ENCODE data around the gene ETV6. TPM values are rescaled to one million over a fixed set of nuclear protein-coding genes. Genes with fewer than 3 reads are reported as not detected.

ETV6 gene
- total RNA-seq, 3 donors from 2014 or later: 17.8 to 58.7 (median 45.2) TPM

- DNase-seq (ENCODE audit: low spot score in 2 of 2): no peak
- H3K27ac ChIP-seq: peak overlapping the region; percentile 97 to 100
- peak overlapping the region; percentile 85 to 90 (median 86) for H3K4me3 ChIP-seq
- TF ChIP-seq POLR2A (IDR thresholded peaks at IDR 0.05) (no peak), POLR2AphosphoS5 (IDR thresholded peaks at IDR 0.05) (no peak), CTCF (IDR thresholded peaks at IDR 0.05) (no peak)
- no peaks in the 10 kb centered on the region for H3K27me3 ChIP-seq
- H3K36me3 ChIP-seq: no peaks in the 10 kb centered on the region
- peaks cover 0 to 16% of the 10 kb centered on the region in 2 donors for H3K4me1 ChIP-seq
- no peaks in the 10 kb centered on the region for H3K9me3 ChIP-seq
- intact Hi-C loops (cut with DNase I; ENCODE audit: low total_unique reads): loop anchor here (10.0 kb wide), 1 partner anchor 73 kb away; no protein-coding TSS in a partner anchor
Observed at GRCh38 chr12:11651381-11651780, 1.9 kb downstream of the ETV6 start.

- no peak for DNase-seq (ENCODE audit: low spot score in 2 of 2)
- Histone ChIP-seq H3K4me3 (peak overlapping the region; percentile 85 to 90 (median 86)), H3K36me3 (no peaks in the 10 kb centered on the region), H3K4me1 (peaks cover 0 to 16% of the 10 kb centered on the region in 2 donors), H3K27me3 (no peaks in the 10 kb centered on the region), H3K9me3 (no peaks in the 10 kb centered on the region), H3K27ac (peak overlapping the region; percentile 97 to 100)
- intact Hi-C loops (cut with DNase I; ENCODE audit: low total_unique reads): loop anchor here (10.0 kb wide), 1 partner anchor 73 kb away; no protein-coding TSS in a partner anchor
- TF ChIP-seq POLR2AphosphoS5 (IDR thresholded peaks at IDR 0.05) (no peak), POLR2A (IDR thresholded peaks at IDR 0.05) (no peak), CTCF (IDR thresholded peaks at IDR 0.05) (no peak)
Observed at GRCh38 chr12:11651785-11652184, 2.3 kb downstream of the ETV6 start.

- H3K9me3 ChIP-seq: no peaks in the 10 kb centered on the region
- TF ChIP-seq POLR2AphosphoS5 (IDR thresholded peaks at IDR 0.05) (peak in 2 of 3 donors; percentile 51 to 79), POLR2A (IDR thresholded peaks at IDR 0.05) (no peak), CTCF (IDR thresholded peaks at IDR 0.05) (no peak)
- H3K27me3 ChIP-seq: no peaks in the 10 kb centered on the region
- H3K4me3 ChIP-seq: peak overlapping the region; percentile 85 to 90 (median 86)
- peaks cover 0 to 16% of the 10 kb centered on the region in 2 donors for H3K4me1 ChIP-seq
- no peaks in the 10 kb centered on the region for H3K36me3 ChIP-seq
- H3K27ac ChIP-seq: peak overlapping the region; percentile 97 to 100
- DNase-seq (ENCODE audit: low spot score in 2 of 2): peak in 1 of 2 donors; percentile 61
- intact Hi-C loops (cut with DNase I; ENCODE audit: low total_unique reads): loop anchor here (10.0 kb wide), 1 partner anchor 72 kb away; no protein-coding TSS in a partner anchor
Observed at GRCh38 chr12:11652351-11653040, 3.0 kb downstream of the ETV6 start.

- intact Hi-C loops (cut with DNase I; ENCODE audit: low total_unique reads): loop anchor here (10.0 kb wide), 1 partner anchor 72 kb away; no protein-coding TSS in a partner anchor
- peak overlapping the region; percentile 85 to 90 (median 86) for H3K4me3 ChIP-seq
- H3K27ac ChIP-seq: peak overlapping the region; percentile 97 to 100
- H3K4me1 ChIP-seq: peaks cover under 1 to 21% of the 10 kb centered on the region in 2 donors
- H3K9me3 ChIP-seq: no peaks in the 10 kb centered on the region
- H3K36me3 ChIP-seq: no peaks in the 10 kb centered on the region
- no peaks in the 10 kb centered on the region for H3K27me3 ChIP-seq
- DNase-seq (ENCODE audit: low spot score in 2 of 2): no peak
- TF ChIP-seq CTCF (IDR thresholded peaks at IDR 0.05): no peak
Observed at GRCh38 chr12:11653215-11653753, 3.8 kb downstream of the ETV6 start.

- Histone ChIP-seq H3K27me3 (no peaks in the 10 kb centered on the region), H3K4me3 (no peak overlapping the region), H3K36me3 (no peaks in the 10 kb centered on the region), H3K9me3 (no peaks in the 10 kb centered on the region), H3K4me1 (peaks cover 4 to 31% of the 10 kb centered on the region in 2 donors), H3K27ac (peak overlapping the region; percentile 97 to 100)
- DNase-seq (ENCODE audit: low spot score in 2 of 2): no peak
- intact Hi-C loops (cut with DNase I; ENCODE audit: low total_unique reads): loop anchor here (10.0 kb wide), 1 partner anchor 70 kb away; no protein-coding TSS in a partner anchor
- TF ChIP-seq POLR2AphosphoS5 (IDR thresholded peaks at IDR 0.05) (no peak), CTCF (IDR thresholded peaks at IDR 0.05) (no peak), POLR2A (IDR thresholded peaks at IDR 0.05) (no peak)
Observed at GRCh38 chr12:11654338-11654737, 4.9 kb downstream of the ETV6 start.
